SKM-1 treated with dmso at 0.1 percent for 144 hours (cell line): ENCODE data around the gene LRRC19.
A peak's percentile ranks its signal among the peaks of the same experiment; 100 is the strongest.

ENCODE experiments used
- DNase-seq: peaks from one replicate; lab custom pipeline; 2025; ENCODE audit not compliant: unreplicated experiment; lab: John Stamatoyannopoulos, UW

Gene LRRC19, protein sequence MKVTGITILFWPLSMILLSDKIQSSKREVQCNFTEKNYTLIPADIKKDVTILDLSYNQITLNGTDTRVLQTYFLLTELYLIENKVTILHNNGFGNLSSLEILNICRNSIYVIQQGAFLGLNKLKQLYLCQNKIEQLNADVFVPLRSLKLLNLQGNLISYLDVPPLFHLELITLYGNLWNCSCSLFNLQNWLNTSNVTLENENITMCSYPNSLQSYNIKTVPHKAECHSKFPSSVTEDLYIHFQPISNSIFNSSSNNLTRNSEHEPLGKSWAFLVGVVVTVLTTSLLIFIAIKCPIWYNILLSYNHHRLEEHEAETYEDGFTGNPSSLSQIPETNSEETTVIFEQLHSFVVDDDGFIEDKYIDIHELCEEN

GRCh38 chr9:27005491-27005890 lies at the start of gene LRRC19:
TSS of gene LRRC19 (minus strand) at chr9:27005672. CDS start at chr9:26999694, 5,978 bp downstream.
- no peak for DNase-seq

GRCh38 chr9:27054841-27055240 lies 49.4 kb upstream of the LRRC19 start:
- no peak for DNase-seq

GRCh38 chr9:27054125-27054524 lies 48.7 kb upstream of the LRRC19 start:
- DNase-seq, result no peak

DNA sequence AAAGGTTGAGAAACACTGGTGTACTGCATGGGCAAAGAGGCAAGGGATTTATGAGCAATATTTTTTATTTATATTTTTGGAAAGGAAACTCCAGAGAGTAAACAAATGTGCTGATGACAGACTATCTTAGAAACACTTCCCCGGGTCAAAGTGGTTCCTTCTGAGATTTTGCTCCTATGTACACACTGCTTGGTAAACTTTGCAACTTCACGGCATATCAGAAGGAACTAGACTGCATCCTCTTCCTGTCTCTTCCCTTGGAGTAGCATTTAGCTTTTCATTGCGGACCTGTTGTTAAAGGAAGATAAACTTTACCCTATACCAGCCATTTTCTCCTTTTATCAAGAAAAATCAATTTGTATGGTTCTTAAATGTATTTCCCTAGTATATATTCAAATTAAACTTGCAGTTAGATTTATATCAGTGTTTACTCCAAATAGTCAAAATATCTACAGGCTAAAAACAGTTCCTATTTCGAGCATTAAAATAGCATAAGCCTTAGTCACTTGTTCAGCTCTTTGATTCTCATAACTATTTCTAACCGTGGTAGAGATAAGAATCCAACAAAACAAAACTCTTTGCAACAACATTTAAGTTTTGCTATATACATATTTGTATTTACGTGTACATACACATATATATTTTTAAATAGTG lies 48.0 kb upstream of the LRRC19 start:
- no peak for DNase-seq

DNA sequence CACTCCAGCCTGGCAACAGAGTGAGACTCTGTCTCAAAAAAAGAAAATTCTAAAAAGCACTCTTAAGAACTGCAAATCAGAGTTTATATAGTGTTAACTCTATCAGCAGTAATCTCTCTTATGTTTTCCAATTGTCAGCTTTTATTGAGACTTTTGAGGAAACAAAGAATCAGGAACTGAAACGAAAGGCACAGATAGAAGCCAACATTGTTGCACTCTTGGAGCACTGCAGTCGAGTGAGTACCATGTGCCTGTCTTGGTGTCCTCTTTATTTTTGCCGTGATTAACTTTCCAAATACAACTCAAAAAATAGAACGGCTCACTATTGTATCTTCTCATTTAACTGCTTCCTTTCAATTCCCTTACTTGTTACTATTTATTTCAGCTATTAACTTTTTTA lies 41.7 kb upstream of the LRRC19 start:
- no peak for DNase-seq

- DNase-seq, result no peak
Measured at GRCh38 chr9:27043176-27043575, 37.7 kb upstream of the LRRC19 start.

- DNase-seq, result no peak
Measured at GRCh38 chr9:27042476-27042875, 37.0 kb upstream of the LRRC19 start.

- no peak for DNase-seq
Measured at GRCh38 chr9:27041746-27042145, 36.3 kb upstream of the LRRC19 start.

DNA sequence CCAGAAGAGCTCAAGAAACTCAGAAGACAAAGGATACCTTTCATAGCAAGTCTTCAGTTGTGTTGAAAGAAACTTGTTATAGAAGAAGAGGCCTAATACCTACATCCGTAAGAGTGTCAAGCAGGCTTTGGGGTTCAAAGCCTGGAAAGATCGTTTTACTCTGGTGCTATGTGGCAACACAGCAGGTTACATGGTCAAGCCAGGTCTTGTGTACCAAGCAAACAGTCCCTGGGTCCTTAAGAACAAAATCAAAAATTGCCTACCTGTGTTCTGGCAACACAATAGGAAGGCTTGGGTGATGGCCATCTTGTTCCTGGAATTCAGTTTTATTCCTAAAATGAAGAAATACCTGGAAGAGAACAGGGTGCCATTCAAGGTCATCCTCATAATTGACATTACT lies 32.0 kb upstream of the LRRC19 start:
- no peak for DNase-seq

- peak; percentile 13 for DNase-seq
Measured at GRCh38 chr9:27033815-27034403, 28.4 kb upstream of the LRRC19 start.

DNA sequence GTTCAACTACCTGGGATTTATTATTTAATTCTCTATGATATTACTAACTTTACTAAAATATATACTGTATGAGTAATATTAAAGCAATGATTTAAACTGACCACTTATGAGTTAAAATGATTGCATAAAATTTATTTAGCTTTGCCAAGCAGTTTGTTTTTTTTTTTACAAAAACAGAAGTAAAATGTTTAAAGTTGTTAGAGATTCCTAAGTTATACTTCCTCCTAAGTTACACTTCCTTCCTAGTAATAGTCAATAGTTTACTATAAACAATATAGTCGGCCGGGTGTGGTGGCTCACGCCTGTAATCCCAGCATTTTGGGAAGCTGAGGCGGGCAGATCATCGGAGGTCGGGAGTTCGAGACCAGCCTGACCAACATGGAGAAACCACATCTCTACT lies 23.7 kb upstream of the LRRC19 start:
- no peak for DNase-seq

- DNase-seq, result no peak
Measured at GRCh38 chr9:27022920-27023319, 17.4 kb upstream of the LRRC19 start.

DNA sequence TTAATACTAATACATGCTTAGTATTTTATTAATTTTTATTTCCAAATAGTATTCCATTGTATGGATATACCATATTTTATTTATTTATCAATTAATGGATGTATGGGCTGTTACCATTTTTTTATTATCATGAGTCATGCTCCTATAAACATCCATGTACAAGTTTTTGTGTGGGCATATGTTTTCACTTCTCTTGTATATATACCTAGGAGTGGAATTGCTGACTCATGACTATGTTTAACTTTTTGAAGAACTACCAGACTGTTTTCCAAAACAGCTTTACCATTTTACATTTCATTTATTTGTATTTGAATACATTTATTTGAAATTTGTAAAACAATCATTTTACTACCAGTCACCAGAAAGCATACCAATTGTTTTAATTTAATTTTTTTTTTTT lies 14.1 kb upstream of the LRRC19 start:
- no peak for DNase-seq

DNA sequence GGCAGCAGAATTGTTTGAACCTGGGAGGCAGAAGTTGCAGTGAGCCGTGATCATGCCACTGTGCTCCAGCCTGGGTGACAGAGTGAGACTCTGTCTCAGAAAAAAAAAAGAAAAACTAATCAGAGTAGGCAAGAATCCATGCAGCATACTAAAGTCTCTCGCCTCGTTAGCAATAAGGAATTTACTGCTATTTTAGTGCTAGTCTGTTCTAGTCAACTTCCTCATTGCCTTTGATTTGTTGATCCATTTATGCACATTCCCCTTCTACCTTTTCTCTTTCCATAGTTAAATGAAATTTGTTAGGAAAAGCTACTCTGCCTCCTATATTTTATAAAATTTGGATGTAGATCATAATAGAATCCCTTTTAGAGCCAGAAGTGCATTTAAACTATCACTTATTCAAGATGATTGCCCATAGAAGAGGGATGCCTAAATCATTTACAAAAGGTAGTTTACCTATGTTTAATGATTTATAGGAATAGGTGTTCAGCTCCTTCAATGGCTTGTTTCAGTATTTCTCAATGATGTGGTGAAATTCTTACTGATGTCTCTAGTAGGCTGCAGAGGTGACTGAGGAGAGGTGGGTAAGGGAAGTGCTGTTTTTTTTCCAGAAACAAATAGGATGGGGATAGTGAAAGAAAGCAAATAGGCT lies 1.9 kb downstream of the LRRC19 start:
- DNase-seq, result no peak

- DNase-seq, result no peak
Measured at GRCh38 chr9:26995810-26996209, 9.7 kb downstream of the LRRC19 start.

DNA sequence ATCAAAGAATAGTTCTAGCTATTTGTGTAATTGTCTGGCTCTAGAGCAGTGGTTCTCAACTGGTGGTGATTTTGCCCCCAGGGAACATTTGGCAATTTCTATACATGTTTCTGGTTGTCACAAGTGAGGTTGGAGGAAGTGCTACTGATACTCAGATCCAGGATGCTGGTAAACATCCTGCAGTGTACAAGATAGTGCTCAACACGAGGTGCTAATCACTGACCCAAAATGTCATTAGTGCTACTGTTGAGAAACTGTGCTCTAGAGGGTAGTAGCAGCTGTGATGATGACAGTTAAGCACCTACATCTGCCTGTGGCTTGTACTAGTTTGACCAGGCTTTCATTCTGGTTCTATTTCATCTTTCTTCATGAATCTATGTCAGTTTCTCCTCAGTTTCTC lies 22.1 kb downstream of the LRRC19 start:
- DNase-seq, result no peak

DNA sequence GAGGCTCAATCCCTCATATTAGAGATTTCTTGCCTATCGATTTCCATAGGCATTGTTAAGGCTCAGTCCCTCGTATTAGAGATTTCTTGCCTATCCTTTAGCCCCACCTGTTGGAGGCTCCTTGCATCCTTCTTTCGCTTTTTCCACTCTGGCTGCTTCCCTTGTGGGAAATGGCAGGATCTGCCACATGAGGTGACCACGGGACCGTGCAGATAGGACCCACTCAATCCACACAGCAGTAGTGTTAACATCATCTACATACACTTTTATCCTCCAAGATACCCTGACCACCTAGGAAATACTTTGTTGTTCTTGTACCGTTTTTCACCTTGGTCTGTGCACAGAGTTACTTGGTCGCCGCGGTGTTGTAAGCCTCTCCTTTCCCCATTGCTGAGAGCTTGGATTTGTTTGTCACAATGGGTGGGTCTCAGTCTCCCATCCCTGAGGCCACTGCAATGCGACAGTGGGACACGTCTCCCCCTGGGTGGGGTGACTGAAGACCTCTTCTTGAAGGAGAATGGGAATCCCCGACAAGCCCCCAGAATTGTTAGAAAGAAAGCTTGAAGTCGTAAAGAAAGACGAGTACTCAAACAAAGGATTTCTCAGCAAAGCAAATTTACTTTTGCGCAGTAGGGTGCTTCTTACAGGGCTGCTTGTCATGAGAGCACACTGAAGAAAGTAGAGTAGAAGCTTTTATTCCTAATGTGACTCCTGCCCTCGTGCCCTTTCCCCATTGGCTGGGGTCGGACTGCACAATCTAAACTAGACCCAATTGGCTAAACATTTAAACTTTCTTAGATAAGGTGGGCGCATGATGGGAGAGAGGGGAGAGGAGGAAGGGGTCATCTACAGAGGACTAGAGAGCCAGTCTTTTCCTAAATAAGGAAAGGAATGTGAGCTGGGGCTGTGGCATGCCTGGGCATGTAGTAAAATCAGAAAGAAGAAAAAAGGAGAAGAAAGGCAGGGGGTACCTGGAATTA lies 29.5 kb downstream of the LRRC19 start:
- peak; percentile 7 for DNase-seq

GRCh38 chr9:26974927-26975326 lies 30.5 kb downstream of the LRRC19 start:
- no peak for DNase-seq

DNA sequence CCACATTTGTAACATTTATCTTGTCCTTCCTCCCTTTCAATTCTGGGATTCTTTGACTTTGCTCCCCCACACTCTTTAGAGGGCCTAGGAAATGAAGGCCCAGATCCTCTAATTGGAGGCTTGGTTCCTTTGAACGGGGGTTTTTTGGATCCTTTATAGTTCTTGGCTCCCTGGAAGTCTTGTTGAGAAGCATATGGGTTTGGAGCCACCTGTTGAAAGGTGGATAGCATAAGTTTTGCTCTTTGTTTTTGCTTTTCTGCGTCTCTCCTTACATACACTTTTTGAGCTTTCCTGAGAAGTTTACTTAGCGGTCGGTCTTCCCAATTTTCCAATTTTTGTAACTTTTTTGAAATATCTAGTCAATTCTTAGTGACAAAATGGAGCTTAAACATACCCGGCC lies 31.5 kb downstream of the LRRC19 start:
- DNase-seq, result no peak

GRCh38 chr9:26971721-26972120 lies 33.8 kb downstream of the LRRC19 start:
- DNase-seq, result no peak

DNA sequence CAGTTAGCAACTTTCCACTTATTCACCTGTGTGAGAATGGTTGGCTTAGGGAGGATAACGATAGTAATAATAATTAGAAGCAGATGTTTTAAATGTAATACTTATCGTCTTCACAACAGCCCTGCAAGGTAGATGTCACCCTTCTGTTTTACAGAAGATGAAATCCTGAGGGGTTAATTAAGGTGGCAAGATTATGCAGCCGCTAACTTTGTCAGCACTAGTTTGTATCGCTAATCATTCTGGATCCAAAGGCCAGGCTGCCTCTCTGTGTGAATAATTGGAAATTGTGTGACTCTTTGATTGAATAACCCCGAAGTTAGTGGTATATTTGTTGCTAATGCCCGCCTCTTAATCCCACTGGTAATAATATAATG lies 48.6 kb downstream of the LRRC19 start:
- DNase-seq, result no peak
